PC-3 (cell line): ENCODE data around the gene FDXR. TPM values are rescaled to one million over a fixed set of nuclear protein-coding genes. Genes with fewer than 3 reads are reported as not detected.

Source experiments
- ATAC-seq: fragments of 200-7000 bp; cut with Tn5 transposase; 2 replicates; pipeline ENCODE4 v1.9.1; 2020; ENCODE audit warnings: mild to moderate bottlenecking, moderate library complexity
- BruUV-seq: library from RNA; stranded (reverse); fragments of 400-500 nt; replicated peaks from 2 replicates; lab custom pipeline; 2021; lab: Mats Ljungman, UMichigan
- CTCF ChIA-PET: fragments of 300-600 bp; sonication (Branson Sonifier 250); formaldehyde crosslinking; loops from one replicate; lab custom pipeline; 2022; ENCODE audit warnings: antibody characterized with exemption; lab: Charles Lee
- POLR2A ChIA-PET: fragments of 300-600 bp; sonication (Branson Sonifier 250); formaldehyde crosslinking; loops from one replicate; lab custom pipeline; 2022; ENCODE audit warnings: antibody characterized with exemption; ENCODE audit not compliant: unreplicated experiment; lab: Charles Lee
- DNase-seq: peaks from one replicate; pipeline ENCODE4 v3.0.0-alpha.2; 2015
- H2AFZ ChIP-seq: fragments of 300-600 bp; sonication (generic); 2 replicates; pipeline ENCODE4 v1.6.0; 2016; ENCODE audit warnings: antibody characterized with exemption, low read length
- H3F3A ChIP-seq: fragments of 300-600 bp; sonication (generic); one replicate; pipeline ENCODE4 v1.6.0; 2017; ENCODE audit warnings: antibody characterized with exemption, low read length, control low read depth, mild to moderate bottlenecking; ENCODE audit not compliant: unreplicated experiment
- H3K27ac ChIP-seq: fragments of 300-600 bp; sonication (generic); 2 replicates; pipeline ENCODE4 v1.5.1; 2016; ENCODE audit warnings: mild to moderate bottlenecking, low read length
- H3K27me3 ChIP-seq: fragments of 300-600 bp; sonication (generic); 2 replicates; pipeline ENCODE4 v1.6.1; 2016; ENCODE audit warnings: low read length, mixed read lengths
- H3K36me3 ChIP-seq: fragments of 300-600 bp; sonication (generic); 2 replicates; pipeline ENCODE4 v1.6.1; 2016; ENCODE audit warnings: low read depth, mixed run types, low read length, mixed read lengths
- H3K4me1 ChIP-seq: fragments of 300-600 bp; sonication (generic); 2 replicates; pipeline ENCODE4 v1.5.1; 2016; ENCODE audit warnings: low read length; ENCODE audit not compliant: insufficient read depth
- H3K4me2 ChIP-seq: fragments of 300-600 bp; sonication (generic); 2 replicates; pipeline ENCODE4 v1.6.0; 2016; ENCODE audit warnings: low read length
- H3K4me3 ChIP-seq: fragments of 300-600 bp; sonication (generic); 2 replicates; pipeline ENCODE4 v1.5.1; 2016; ENCODE audit warnings: mild to moderate bottlenecking, low read length, mixed read lengths
- H3K79me2 ChIP-seq: fragments of 300-600 bp; sonication (generic); 2 replicates; pipeline ENCODE4 v1.6.1; 2017; ENCODE audit warnings: low read length, mixed read lengths
- H3K9ac ChIP-seq: fragments of 300-600 bp; sonication (generic); 2 replicates; pipeline ENCODE4 v1.6.0; 2016; ENCODE audit warnings: mild to moderate bottlenecking, low read length
- H3K9me2 ChIP-seq: fragments of 300-600 bp; sonication (generic); replicated peaks from 2 replicates; pipeline ENCODE4 v1.6.1; 2016; ENCODE audit warnings: mixed run types, low read length, mixed read lengths
- H3K9me3 ChIP-seq: fragments of 300-600 bp; sonication (generic); 2 replicates; pipeline ENCODE4 v1.6.1; 2016; ENCODE audit warnings: low read length, mixed read lengths
- H4K20me1 ChIP-seq: fragments of 300-600 bp; sonication (generic); 2 replicates; pipeline ENCODE4 v1.6.1; 2016; ENCODE audit warnings: low read length, mixed read lengths
- CTCF ChIP-seq: fragments of 300-600 bp; sonication (generic); conservative IDR thresholded peaks from 2 replicates; pipeline ENCODE4 v1.5.1; 2017; ENCODE audit warnings: antibody characterized with exemption, low read depth, mild to moderate bottlenecking, low read length
- EZH2 ChIP-seq: fragments of 300-600 bp; sonication (generic); IDR thresholded peaks from one replicate; pipeline ENCODE4 v1.6.1; 2017; ENCODE audit warnings: antibody characterized with exemption, mild to moderate bottlenecking, low read length; ENCODE audit not compliant: unreplicated experiment
- EZH2phosphoT487 ChIP-seq: fragments of 300-600 bp; sonication (generic); IDR thresholded peaks from 2 replicates; pipeline ENCODE4 v1.6.1; 2018; ENCODE audit warnings: mild to moderate bottlenecking, antibody characterized with exemption, low read length, borderline replicate concordance
- intact Hi-C: fragments of 100-400 bp; cut with micrococcal nuclease; formaldehyde crosslinking; loops from 2 replicates; pipeline ENCODE4 v1.9.0; 2023
- total RNA-seq: library from RNA; depleted of rRNA; stranded (reverse); fragments of >200 nt; gene quantifications from 2 replicates; pipeline ENCODE4 v1.2.3, GENCODE V29; 2014

Gene FDXR
- total RNA-seq, 1 experiment from 2014 or later = 28.1 TPM

- Histone ChIP-seq H4K20me1 (no peaks in the 10 kb centered on the region), H3K4me3 (no peak overlapping the region), H3K27me3 (peaks cover 16% of the 10 kb centered on the region), H3K79me2 (no peaks in the 10 kb centered on the region), H3K27ac (no peak overlapping the region), H3K9me3 (no peaks in the 10 kb centered on the region), H3F3A (no peaks in the 10 kb centered on the region), H3K9me2 (no peaks in the 10 kb centered on the region), H3K36me3 (no peaks in the 10 kb centered on the region), H3K4me1 (no peaks in the 10 kb centered on the region), H3K9ac (no peak overlapping the region), H2AFZ (no peak overlapping the region), H3K4me2 (no peak overlapping the region)
- ATAC-seq (peak; percentile 12; the same call in 1 of the 2 replicates), DNase-seq (no peak)
- POLR2A ChIA-PET = interaction anchor here (0.5 kb wide), 1 partner anchor 11 kb away, joined by 11 read pairs; no protein-coding TSS in a partner anchor
- no TSS peak for BruUV-seq
- TF ChIP-seq EZH2phosphoT487 = no peak
- no peak for TF ChIP-seq CTCF
- TF ChIP-seq EZH2 = no peak
- CTCF ChIA-PET = interaction anchor here (0.6 to 0.9 kb wide), 2 partner anchors 18 to 336 kb away, joined by 3 read pairs; no protein-coding TSS in a partner anchor
- intact Hi-C loops = loop anchor here (1.0 to 5.0 kb wide), 3 partner anchors 74 to 208 kb away; no protein-coding TSS in a partner anchor
These were observed 7.1 kb downstream of the FDXR start for GRCh38 chr17:74865504-74866197.

- Histone ChIP-seq H3K4me2 (no peak overlapping the region), H3F3A (no peaks in the 10 kb centered on the region), H3K4me1 (no peaks in the 10 kb centered on the region), H3K27me3 (peaks cover 23% of the 10 kb centered on the region), H3K27ac (no peak overlapping the region), H3K36me3 (no peaks in the 10 kb centered on the region), H3K79me2 (no peaks in the 10 kb centered on the region), H3K9ac (no peak overlapping the region), H3K9me2 (no peaks in the 10 kb centered on the region), H3K4me3 (no peak overlapping the region), H2AFZ (no peak overlapping the region), H4K20me1 (no peaks in the 10 kb centered on the region), H3K9me3 (no peaks in the 10 kb centered on the region)
- DNase-seq (peak; percentile 82), ATAC-seq (peak; percentile 65)
- POLR2A ChIA-PET = no interaction called here
- intact Hi-C loops = loop anchor here (1.0 to 5.0 kb wide), 3 partner anchors 74 to 208 kb away; no protein-coding TSS in a partner anchor
- no TSS peak for BruUV-seq
- TF ChIP-seq EZH2 (no peak), CTCF (peak; percentile 98)
- CTCF ChIA-PET = interaction anchor here (1.0 kb wide), 1 partner anchor 8 kb away, joined by 3 read pairs; the partner anchor contains the start of gene FDXR
These were observed 7.9 kb downstream of the FDXR start for GRCh38 chr17:74864866-74865395.
